HFFc6 (cell line): ENCODE measurements around the gene SIPA1L3. TPM values are rescaled to one million over a fixed set of nuclear protein-coding genes. Genes with fewer than 3 reads are reported as not detected.

Experiments
- DNase-seq: peaks from one replicate; pipeline ENCODE4 v3.0.0-alpha.2; 2018
- H3K27ac Mint-ChIP-seq: 2 replicates; pipeline ENCODE4 v1.8.0; 2020; ENCODE audit warnings: mild to moderate bottlenecking, mixed read lengths
- H3K27me3 Mint-ChIP-seq: 2 replicates; pipeline ENCODE4 v1.8.0; 2021; ENCODE audit warnings: mild to moderate bottlenecking, moderate library complexity, mixed read lengths; ENCODE audit not compliant: insufficient read depth
- H3K36me3 Mint-ChIP-seq: 2 replicates; pipeline ENCODE4 v1.8.0; 2021; ENCODE audit warnings: low read depth, mixed read lengths
- H3K4me1 Mint-ChIP-seq: 2 replicates; pipeline ENCODE4 v1.8.0; 2020; ENCODE audit warnings: low read depth, mixed read lengths
- H3K4me3 Mint-ChIP-seq: 2 replicates; pipeline ENCODE4 v1.8.0; 2020; ENCODE audit warnings: mild to moderate bottlenecking, moderate library complexity, mixed read lengths
- H3K9me3 Mint-ChIP-seq: 2 replicates; pipeline ENCODE4 v1.8.0; 2020; ENCODE audit warnings: mild to moderate bottlenecking, mixed read lengths
- CTCF ChIP-seq: fragments of 200-600 bp; sonication (generic); IDR thresholded peaks from 2 replicates; pipeline ENCODE4 v1.5.0; 2021; ENCODE audit warnings: antibody characterized with exemption, mild to moderate bottlenecking
- total RNA-seq, 6 experiments: library from RNA; stranded (reverse); fragmentation: NEBNext Ultra II Directional; extraction: Animal tissue kit (Norgen Biotek cat#: 25700); gene quantifications; 2 replicates in 1 of 6; 3 replicates in 5 of 6; pipeline ENCODE4 v1.2.3, GENCODE V29; 2021

The SIPA1L3 gene
- total RNA-seq, 6 experiments from 2014 or later: 34.0 to 46.7 (median 41.8) TPM

GRCh38 chr19:37941782-37942515 is 34.9 kb downstream of the SIPA1L3 start:
- Mint-ChIP-seq H3K27me3 (no peaks in the 10 kb centered on the region; the same call in 1 of the 2 replicates), H3K9me3 (no peaks in the 10 kb centered on the region), H3K4me1 (peaks cover 20% of the 10 kb centered on the region), H3K36me3 (peaks cover 19% of the 10 kb centered on the region), H3K27ac (peak overlapping the region; percentile 34), H3K4me3 (no peak overlapping the region)
- TF ChIP-seq CTCF: no peak
- DNase-seq: no peak

- H3K9me3 Mint-ChIP-seq: no peaks in the 10 kb centered on the region
- H3K4me3 Mint-ChIP-seq: no peak overlapping the region
- no peak for DNase-seq
- peak overlapping the region; percentile 36; the same call in 1 of the 2 replicates for H3K27ac Mint-ChIP-seq
- H3K27me3 Mint-ChIP-seq: no peaks in the 10 kb centered on the region; the same call in 1 of the 2 replicates
- H3K4me1 Mint-ChIP-seq: peaks cover 20% of the 10 kb centered on the region
- no peak for TF ChIP-seq CTCF
- peaks cover 20% of the 10 kb centered on the region for H3K36me3 Mint-ChIP-seq
These were observed 35.5 kb downstream of the SIPA1L3 start for GRCh38 chr19:37942516-37942902.

GRCh38 chr19:37943480-37943879 is 36.5 kb downstream of the SIPA1L3 start:
- DNase-seq: no peak
- peaks cover 23% of the 10 kb centered on the region for H3K36me3 Mint-ChIP-seq
- no peaks in the 10 kb centered on the region; the same call in 1 of the 2 replicates for H3K27me3 Mint-ChIP-seq
- H3K4me1 Mint-ChIP-seq: peaks cover 20% of the 10 kb centered on the region
- H3K27ac Mint-ChIP-seq: no peak overlapping the region
- no peaks in the 10 kb centered on the region for H3K9me3 Mint-ChIP-seq
- TF ChIP-seq CTCF: no peak
- H3K4me3 Mint-ChIP-seq: no peak overlapping the region

GRCh38 chr19:37946132-37946531 is 39.1 kb downstream of the SIPA1L3 start:
- peaks cover 26% of the 10 kb centered on the region for H3K36me3 Mint-ChIP-seq

GRCh38 chr19:37947778-37948177 is 40.8 kb downstream of the SIPA1L3 start:
- TF ChIP-seq CTCF: no peak
- Mint-ChIP-seq H3K4me1 (peaks cover 11% of the 10 kb centered on the region), H3K27me3 (no peaks in the 10 kb centered on the region), H3K9me3 (no peaks in the 10 kb centered on the region), H3K4me3 (no peak overlapping the region), H3K27ac (no peak overlapping the region), H3K36me3 (peaks cover 23% of the 10 kb centered on the region)
- DNase-seq: no peak

More at GRCh38 chr19:37946132-37946531, 39.1 kb downstream of the SIPA1L3 start:
- Mint-ChIP-seq H3K27me3 (no peaks in the 10 kb centered on the region; the same call in 1 of the 2 replicates), H3K4me1 (peaks cover 22% of the 10 kb centered on the region), H3K9me3 (no peaks in the 10 kb centered on the region), H3K4me3 (no peak overlapping the region), H3K27ac (no peak overlapping the region)
- no peak for DNase-seq
- TF ChIP-seq CTCF: no peak
